ENCODE measurements around the gene HACD1. TPM values are rescaled to one million over a fixed set of nuclear protein-coding genes. Genes with fewer than 3 reads are reported as not detected.
A peak's percentile ranks its signal among the peaks of the same experiment; 100 is the strongest.

HACD1 gene, protein sequence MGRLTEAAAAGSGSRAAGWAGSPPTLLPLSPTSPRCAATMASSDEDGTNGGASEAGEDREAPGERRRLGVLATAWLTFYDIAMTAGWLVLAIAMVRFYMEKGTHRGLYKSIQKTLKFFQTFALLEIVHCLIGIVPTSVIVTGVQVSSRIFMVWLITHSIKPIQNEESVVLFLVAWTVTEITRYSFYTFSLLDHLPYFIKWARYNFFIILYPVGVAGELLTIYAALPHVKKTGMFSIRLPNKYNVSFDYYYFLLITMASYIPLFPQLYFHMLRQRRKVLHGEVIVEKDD
- 3.0 TPM for total RNA-seq

DNA sequence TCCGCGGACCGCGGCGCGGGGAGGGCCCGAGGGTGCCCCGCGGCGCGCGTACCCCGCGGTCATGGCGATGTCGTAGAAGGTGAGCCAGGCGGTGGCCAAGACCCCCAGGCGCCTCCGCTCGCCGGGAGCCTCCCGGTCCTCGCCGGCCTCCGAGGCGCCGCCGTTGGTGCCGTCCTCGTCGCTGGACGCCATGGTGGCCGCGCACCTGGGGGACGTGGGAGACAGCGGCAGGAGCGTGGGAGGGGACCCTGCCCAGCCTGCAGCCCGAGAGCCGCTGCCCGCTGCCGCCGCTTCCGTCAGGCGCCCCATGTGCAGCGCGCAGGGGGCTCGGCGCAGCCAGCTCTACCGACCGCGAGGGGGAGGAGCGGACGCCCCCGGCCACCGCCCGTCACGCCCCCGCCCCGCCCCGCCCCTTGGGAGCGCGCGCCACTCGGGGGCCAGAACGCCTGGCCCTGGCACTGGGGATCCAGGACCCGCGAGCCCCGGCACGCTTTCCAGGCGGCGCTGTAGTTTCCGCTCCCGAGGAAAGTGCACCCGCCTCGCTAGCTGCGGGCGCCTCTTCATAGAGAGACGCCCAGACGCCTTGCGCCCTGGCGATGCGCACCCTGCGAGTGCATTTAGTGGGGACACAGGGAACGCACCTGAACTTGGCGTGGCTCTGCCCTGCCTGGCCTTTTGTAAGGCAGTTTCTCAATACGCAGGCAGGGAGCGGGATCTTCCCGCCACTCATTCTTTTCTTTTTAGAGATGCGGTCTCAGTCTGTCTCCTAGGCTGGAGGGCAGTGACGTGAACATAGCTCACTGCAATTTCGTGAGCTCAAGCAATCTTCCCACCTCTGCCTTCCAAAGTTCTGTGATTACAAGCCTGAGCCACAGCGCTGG, at the start of gene HACD1:
Gene HACD1, minus strand, starts transcription at position 344 of the 881 bp plus-strand sequence. Its CDS starts 35 bp downstream, at position 309.
- ATAC-seq (peak; percentile 74), DNase-seq (ENCODE audit: low spot score) (peak; percentile 70)
- intact Hi-C loops (cut with DNase I), result no loop called here

- ATAC-seq (peak; percentile 97), DNase-seq (ENCODE audit: low spot score) (no peak)
- intact Hi-C loops (cut with DNase I), result no loop called here
These were observed 48.6 kb upstream of the HACD1 start for GRCh38 chr10:17665747-17666146.

DNA sequence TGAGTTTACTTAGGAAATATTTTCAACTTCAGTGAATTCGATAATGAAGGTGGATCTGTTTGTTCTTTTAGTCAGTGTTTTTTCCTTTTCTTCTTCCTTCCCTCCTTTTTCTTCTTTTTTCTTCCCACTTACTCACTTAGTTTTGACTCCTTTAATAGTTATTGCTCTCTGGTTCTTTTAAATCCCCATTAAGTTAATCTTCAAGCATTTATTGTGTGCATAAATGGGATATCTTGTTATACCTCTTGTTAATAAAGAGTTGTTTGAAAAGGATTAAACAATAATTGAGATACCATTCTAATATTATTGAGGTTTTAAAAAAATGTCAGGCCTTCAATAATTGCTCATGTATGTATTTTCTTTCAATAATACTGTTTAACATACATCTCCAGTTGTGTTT, 46.3 kb upstream of the HACD1 start:
- no peak for ATAC-seq
- intact Hi-C loops (cut with DNase I), result no loop called here
- no peak for DNase-seq (ENCODE audit: low spot score)

DNA sequence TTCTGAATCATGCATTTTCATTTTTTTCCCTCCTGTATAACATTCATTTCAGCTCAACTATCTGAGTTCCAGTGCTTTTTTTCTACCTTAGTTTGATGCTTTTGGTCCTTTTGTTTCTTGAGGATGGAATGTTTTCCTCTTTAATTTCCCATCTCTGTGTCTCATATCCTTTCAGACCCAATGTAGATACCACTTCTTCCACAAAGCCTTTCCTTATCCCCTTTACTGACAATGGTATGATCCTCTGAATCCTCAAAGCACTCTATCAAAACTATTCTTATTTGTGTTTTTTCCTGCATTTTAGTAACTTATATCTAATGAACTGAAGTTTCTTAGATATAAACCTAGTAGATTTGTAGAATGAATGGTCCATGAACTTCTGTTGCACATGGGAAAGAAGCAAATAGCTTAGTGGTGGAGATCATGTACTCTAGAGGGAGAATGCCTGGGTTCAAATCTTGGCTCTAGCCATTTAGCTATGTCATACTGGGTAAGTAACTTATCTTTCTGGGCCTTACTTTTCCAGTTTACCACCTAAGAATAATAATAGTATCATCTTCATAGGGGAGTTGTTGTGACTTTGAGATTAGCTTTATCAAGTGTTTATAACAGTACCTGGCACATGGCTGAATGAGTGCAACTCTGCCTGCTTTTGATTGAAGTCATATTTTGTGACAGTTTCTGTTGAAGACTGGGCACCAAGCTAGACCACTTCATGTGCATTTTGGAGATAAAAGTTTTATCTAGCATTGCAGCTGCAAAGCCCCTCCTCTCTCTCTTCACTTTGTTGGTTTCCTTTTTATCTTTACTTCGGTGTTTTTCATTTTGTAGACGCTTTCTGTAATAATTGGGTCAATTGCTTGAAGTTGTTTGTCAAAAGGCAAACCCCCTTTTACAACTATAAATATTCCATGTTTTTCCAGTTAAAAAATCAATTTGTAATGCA, 45.3 kb upstream of the HACD1 start:
- intact Hi-C loops (cut with DNase I), result no loop called here
- DNase-seq (ENCODE audit: low spot score) (no peak), ATAC-seq (no peak)

GRCh38 chr10:17661510-17661909, 44.3 kb upstream of the HACD1 start:
- intact Hi-C loops (cut with DNase I), result no loop called here
- ATAC-seq (no peak), DNase-seq (ENCODE audit: low spot score) (no peak)

- intact Hi-C loops (cut with DNase I), result no loop called here
- ATAC-seq, result no peak
- DNase-seq (ENCODE audit: low spot score), result no peak
These were observed 43.7 kb upstream of the HACD1 start for GRCh38 chr10:17660921-17661320.

GRCh38 chr10:17659365-17659764, 42.2 kb upstream of the HACD1 start:
- ATAC-seq, result no peak
- intact Hi-C loops (cut with DNase I), result no loop called here
- no peak for DNase-seq (ENCODE audit: low spot score)

DNA sequence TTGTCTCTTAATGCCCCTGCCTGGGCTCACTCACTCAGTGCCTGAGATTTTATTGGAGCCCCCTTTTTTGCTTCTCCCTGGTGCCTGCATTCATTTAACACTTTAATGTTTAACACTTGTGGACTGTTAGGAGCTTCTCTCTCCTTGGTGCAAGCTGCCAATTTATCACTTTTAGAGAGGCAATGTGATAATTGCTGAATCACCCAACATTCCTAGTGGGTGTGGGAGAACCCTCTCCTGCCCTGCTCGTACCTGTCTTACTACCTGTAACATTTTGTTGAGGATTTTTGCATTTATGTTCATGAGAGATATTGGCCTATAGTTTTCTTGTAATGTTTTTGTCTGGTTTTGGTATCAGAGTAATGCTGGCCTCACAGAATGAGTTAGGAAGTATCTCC, 39.9 kb upstream of the HACD1 start:
- intact Hi-C loops (cut with DNase I), result no loop called here
- no peak for ATAC-seq

DNA sequence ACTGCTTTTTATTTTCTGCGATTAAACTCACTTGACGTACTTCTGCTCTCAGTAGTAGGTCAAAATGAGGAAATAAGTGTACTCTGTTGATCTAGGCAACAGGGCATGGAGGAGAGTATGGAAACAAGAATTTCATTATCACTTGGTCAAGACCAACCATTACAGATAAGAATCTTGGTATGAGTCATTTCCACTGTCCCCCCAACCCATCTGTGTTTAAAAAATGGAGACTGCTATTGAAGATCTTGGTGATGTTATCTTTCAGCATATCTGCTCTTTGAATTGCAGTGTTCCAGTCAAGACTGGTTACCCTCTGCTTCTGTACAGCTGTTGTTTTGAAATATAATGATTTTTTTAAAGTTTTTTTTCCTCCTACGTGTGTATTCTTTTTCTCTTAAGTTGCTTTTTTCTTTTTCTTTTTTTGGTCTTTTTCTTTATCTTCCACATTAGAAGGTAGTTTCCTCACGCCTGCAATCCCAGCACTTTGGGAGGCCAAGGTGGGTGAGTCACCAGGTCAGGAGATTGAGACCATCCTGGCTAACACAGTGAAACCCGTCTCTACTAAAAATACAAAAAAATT, 38.5 kb upstream of the HACD1 start:
- ATAC-seq (peak; percentile 20), DNase-seq (ENCODE audit: low spot score) (no peak)
- intact Hi-C loops (cut with DNase I), result no loop called here

More for the DNA sequence above, 39.9 kb upstream of the HACD1 start:
- DNase-seq (ENCODE audit: low spot score), result no peak

DNA sequence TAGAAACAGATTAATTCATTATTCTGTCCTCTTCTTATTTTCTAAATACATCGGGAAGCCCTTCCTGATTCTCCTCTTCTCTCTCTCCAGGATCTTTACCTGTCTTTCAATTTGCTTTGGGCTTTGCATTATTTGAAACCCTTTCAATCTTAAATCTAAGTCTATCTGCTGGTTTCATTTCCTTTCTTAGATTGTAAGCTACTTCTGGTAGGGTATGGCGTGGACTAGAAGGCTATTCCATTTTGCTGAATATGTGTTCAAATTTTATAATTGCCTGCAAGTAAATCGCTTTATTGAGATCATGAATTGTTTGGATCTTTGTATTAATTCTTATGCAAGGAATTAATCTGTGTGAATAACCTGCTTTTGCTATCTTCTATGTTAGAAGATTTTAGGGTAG, 37.8 kb upstream of the HACD1 start:
- ATAC-seq, result no peak
- intact Hi-C loops (cut with DNase I), result no loop called here
- DNase-seq (ENCODE audit: low spot score), result no peak

DNA sequence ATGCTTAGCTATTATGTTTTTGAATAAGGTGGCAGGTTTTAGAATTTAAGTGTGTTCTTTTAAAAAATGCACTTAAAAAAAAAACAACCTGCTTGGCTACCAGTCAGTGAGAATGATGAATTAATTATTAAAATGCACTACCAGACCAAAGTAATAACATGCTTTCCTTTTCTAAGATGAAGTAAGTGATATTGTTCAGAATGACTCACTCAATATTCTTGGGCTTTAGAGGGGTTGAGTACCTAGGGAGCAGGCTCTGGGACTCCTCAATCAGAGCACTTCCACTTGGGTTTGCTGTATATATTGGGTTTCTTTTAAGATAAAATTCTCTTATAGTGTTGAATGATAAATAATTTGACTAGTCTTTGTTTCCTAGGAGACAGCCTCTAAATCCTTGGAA, 35.4 kb upstream of the HACD1 start:
- ATAC-seq (no peak), DNase-seq (ENCODE audit: low spot score) (no peak)
- intact Hi-C loops (cut with DNase I), result no loop called here

DNA sequence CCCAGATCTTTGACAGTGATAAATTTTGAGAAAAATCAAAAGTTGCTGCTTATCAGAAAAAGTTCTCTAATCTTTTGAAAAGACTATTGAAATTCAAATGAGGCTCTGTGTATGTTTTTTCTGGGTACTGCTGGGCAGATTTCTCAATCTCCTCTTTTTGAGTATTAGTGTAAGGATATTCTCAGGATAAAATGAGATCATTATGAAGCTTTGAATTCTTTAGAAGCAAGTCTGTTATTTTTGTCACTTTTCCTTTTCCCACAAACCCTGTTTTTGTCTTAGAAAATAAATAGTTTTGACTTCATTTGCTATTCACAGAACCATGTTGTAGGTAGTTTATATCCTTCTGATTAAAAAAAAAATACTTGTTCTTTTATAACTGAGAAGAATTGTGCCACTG, 34.7 kb upstream of the HACD1 start:
- no peak for ATAC-seq
- intact Hi-C loops (cut with DNase I), result no loop called here

GRCh38 chr10:17650416-17650815, 33.2 kb upstream of the HACD1 start:
- ATAC-seq, result no peak
- intact Hi-C loops (cut with DNase I), result no loop called here

More for the DNA sequence above, 34.7 kb upstream of the HACD1 start:
- DNase-seq (ENCODE audit: low spot score), result no peak

GRCh38 chr10:17649836-17650235, 32.7 kb upstream of the HACD1 start:
- ATAC-seq, result no peak
- intact Hi-C loops (cut with DNase I), result no loop called here
- no peak for DNase-seq (ENCODE audit: low spot score)

More at GRCh38 chr10:17650416-17650815, 33.2 kb upstream of the HACD1 start:
- no peak for DNase-seq (ENCODE audit: low spot score)

DNA sequence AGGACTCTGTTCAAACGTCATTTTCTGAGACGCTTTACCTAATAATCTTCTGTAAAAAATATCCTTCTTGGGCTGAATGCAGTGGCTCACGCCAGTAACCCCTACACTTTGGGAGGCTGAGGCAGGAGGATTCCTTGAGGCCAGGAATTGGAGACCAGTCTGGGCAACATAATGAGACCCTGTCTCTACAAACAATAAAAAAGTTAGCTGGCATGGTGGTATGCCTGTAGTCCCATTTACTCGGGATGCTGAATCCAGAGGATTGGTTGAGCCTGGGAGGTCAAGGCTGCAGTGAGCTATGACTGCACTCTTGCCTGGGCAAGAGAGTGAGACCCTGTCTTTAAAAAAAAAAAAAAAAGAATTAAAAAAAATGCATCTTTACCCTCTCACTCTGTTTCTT, 31.9 kb upstream of the HACD1 start:
- intact Hi-C loops (cut with DNase I), result no loop called here
- no peak for ATAC-seq
- no peak for DNase-seq (ENCODE audit: low spot score)

- no peak for ATAC-seq
- intact Hi-C loops (cut with DNase I), result no loop called here
These were observed 31.3 kb upstream of the HACD1 start for GRCh38 chr10:17648243-17649035.

GRCh38 chr10:17647326-17647725, 30.2 kb upstream of the HACD1 start:
- DNase-seq (ENCODE audit: low spot score), result no peak
- ATAC-seq, result no peak
- intact Hi-C loops (cut with DNase I), result no loop called here

More at GRCh38 chr10:17648243-17649035, 31.3 kb upstream of the HACD1 start:
- DNase-seq (ENCODE audit: low spot score), result no peak

Measured in sciatic nerve (tissue), 2 donors.